NB4 (cell line): Measurements from ENCODE around the gene PKD2L1.

ENCODE experiments used
- DNase-seq: peaks from one replicate; pipeline ENCODE4 v3.0.0; 2010; ENCODE audit warnings: low read depth
- H3K4me3 ChIP-seq: one replicate; pipeline ENCODE4 v1.5.1; 2011; ENCODE audit warnings: mild to moderate bottlenecking, low read depth, low read length, moderate library complexity
- CTCF ChIP-seq: IDR thresholded peaks from one replicate; pipeline ENCODE4 v1.5.1; 2012; ENCODE audit warnings: low read depth, low read length
- MAX ChIP-seq: IDR thresholded peaks from 2 replicates; pipeline ENCODE4 v1.6.1; 2011; ENCODE audit warnings: low read depth, low read length
- MYC ChIP-seq: IDR thresholded peaks from 2 replicates; pipeline ENCODE4 v1.6.1; 2011; ENCODE audit warnings: low read depth, low read length
- POLR2A ChIP-seq: IDR thresholded peaks from 2 replicates; pipeline ENCODE4 v1.6.1; 2011; ENCODE audit warnings: mild to moderate bottlenecking; ENCODE audit not compliant: insufficient read length; ENCODE audit errors: extremely low read depth

PKD2L1 gene

GRCh38 chr10:100239851-100240250, 90.2 kb downstream of the PKD2L1 start:
- DNase-seq = no peak
- TF ChIP-seq MAX = no peak
- no peak for TF ChIP-seq POLR2A
- TF ChIP-seq CTCF = no peak
- no peak for TF ChIP-seq MYC

GRCh38 chr10:100238429-100238828, 91.6 kb downstream of the PKD2L1 start:
- no peak overlapping the region for H3K4me3 ChIP-seq
- TF ChIP-seq CTCF = no peak
- no peak for TF ChIP-seq MAX
- no peak for TF ChIP-seq MYC
- no peak for TF ChIP-seq POLR2A
- no peak for DNase-seq

More at GRCh38 chr10:100239851-100240250, 90.2 kb downstream of the PKD2L1 start:
- H3K4me3 ChIP-seq = no peak overlapping the region
